Measurements from ENCODE around the gene UQCC2. TPM values are rescaled to one million over a fixed set of nuclear protein-coding genes. Genes with fewer than 3 reads are reported as not detected.

UQCC2 gene
- total RNA-seq, 1 donor from 2014 or later = 98.8 TPM

- Mint-ChIP-seq H3K4me3 (no peak overlapping the region), H3K27ac (no peak overlapping the region), H3K9me3 (no peaks in the 10 kb centered on the region), H3K27me3 (no peaks in the 10 kb centered on the region), H3K4me1 (ENCODE audit: unreplicated experiment) (peaks cover 10% of the 10 kb centered on the region), H3K36me3 (no peaks in the 10 kb centered on the region)
- no peak for TF ChIP-seq CTCF (conservative IDR thresholded peaks at IDR 0.05)
- DNase-seq (ENCODE audit: extremely low spot score, unreplicated experiment) = no peak
These were observed 52.4 kb downstream of the UQCC2 start for GRCh38 chr6:33658982-33659689.

- H3K27ac Mint-ChIP-seq = no peak overlapping the region
These were observed 54.7 kb downstream of the UQCC2 start for GRCh38 chr6:33656844-33657243.

GRCh38 chr6:33654831-33655554 lies 56.5 kb downstream of the UQCC2 start:
- no peak for DNase-seq (ENCODE audit: extremely low spot score, unreplicated experiment)
- TF ChIP-seq CTCF (conservative IDR thresholded peaks at IDR 0.05) = no peak
- Mint-ChIP-seq H3K27ac (no peak overlapping the region), H3K4me1 (ENCODE audit: unreplicated experiment) (peaks cover 21% of the 10 kb centered on the region), H3K27me3 (no peaks in the 10 kb centered on the region), H3K9me3 (no peaks in the 10 kb centered on the region), H3K36me3 (no peaks in the 10 kb centered on the region), H3K4me3 (no peak overlapping the region)

More at GRCh38 chr6:33656844-33657243, 54.7 kb downstream of the UQCC2 start:
- no peak for DNase-seq (ENCODE audit: extremely low spot score, unreplicated experiment)
- Mint-ChIP-seq H3K36me3 (no peaks in the 10 kb centered on the region), H3K9me3 (no peaks in the 10 kb centered on the region), H3K4me3 (no peak overlapping the region), H3K4me1 (ENCODE audit: unreplicated experiment) (peaks cover 13% of the 10 kb centered on the region), H3K27me3 (no peaks in the 10 kb centered on the region)
- TF ChIP-seq CTCF (conservative IDR thresholded peaks at IDR 0.05) = no peak

GRCh38 chr6:33652002-33652401 lies 59.5 kb downstream of the UQCC2 start:
- Mint-ChIP-seq H3K4me3 (no peak overlapping the region), H3K36me3 (no peaks in the 10 kb centered on the region), H3K9me3 (no peaks in the 10 kb centered on the region), H3K27ac (no peak overlapping the region), H3K4me1 (ENCODE audit: unreplicated experiment) (peaks cover 22% of the 10 kb centered on the region), H3K27me3 (no peaks in the 10 kb centered on the region)
- TF ChIP-seq CTCF (conservative IDR thresholded peaks at IDR 0.05) = no peak
- no peak for DNase-seq (ENCODE audit: extremely low spot score, unreplicated experiment)

- no peak overlapping the region for H3K4me3 Mint-ChIP-seq
- H3K27me3 Mint-ChIP-seq = no peaks in the 10 kb centered on the region
- no peak for TF ChIP-seq CTCF (conservative IDR thresholded peaks at IDR 0.05)
- H3K9me3 Mint-ChIP-seq = no peaks in the 10 kb centered on the region
- H3K27ac Mint-ChIP-seq = no peak overlapping the region
- no peak for DNase-seq (ENCODE audit: extremely low spot score, unreplicated experiment)
- peaks cover 23% of the 10 kb centered on the region for H3K4me1 Mint-ChIP-seq (ENCODE audit: unreplicated experiment)
- no peaks in the 10 kb centered on the region for H3K36me3 Mint-ChIP-seq
These were observed 60.1 kb downstream of the UQCC2 start for GRCh38 chr6:33651403-33651802.

Small RNAs within 50 kb of the gene (microRNA-seq; reads per million reads assigned to microRNA genes)
- 5.5 reads per million, percentile 21 among the genes with 10 or more reads in this experiment for gene MIR3934

Other genes with a start within 250 kb of the UQCC2 start
- gene BAK1, start 131.4 kb downstream of the UQCC2 start, total RNA-seq (ENCODE audit: low replicate concordance) = 27.3 and 37.0 TPM in 2 replicates
- 24.6 and 56.1 TPM in 2 replicates for gene ITPR3, start 90.4 kb downstream of the UQCC2 start, total RNA-seq (ENCODE audit: low replicate concordance)
- gene IP6K3, start 35.2 kb upstream of the UQCC2 start, total RNA-seq (ENCODE audit: low replicate concordance) = 0.75 TPM in 1 of 2 replicates, not detected in the other
- gene LEMD2, start 77.4 kb upstream of the UQCC2 start, total RNA-seq (ENCODE audit: low replicate concordance) = 58.2 and 64.7 TPM in 2 replicates
- gene MLN, start 92.3 kb upstream of the UQCC2 start, total RNA-seq (ENCODE audit: low replicate concordance) = 0.65 and 4.6 TPM in 2 replicates